PC-9 (cell line): ENCODE measurements around the gene MYH15. TPM values are rescaled to one million over a fixed set of nuclear protein-coding genes. Genes with fewer than 3 reads are reported as not detected.

ENCODE experiments used
- BruUV-seq: library from RNA; stranded (reverse); fragments of 400-500 nt; replicated peaks from 2 replicates; lab custom pipeline; 2021; lab: Mats Ljungman, UMichigan
- CTCF ChIA-PET: fragments of 300-600 bp; sonication (Branson Sonifier 250); formaldehyde crosslinking; loops from one replicate; lab custom pipeline; 2022; ENCODE audit warnings: antibody characterized with exemption; lab: Charles Lee
- POLR2A ChIA-PET: fragments of 300-600 bp; sonication (Branson Sonifier 250); formaldehyde crosslinking; loops from one replicate; lab custom pipeline; 2022; ENCODE audit warnings: antibody characterized with exemption; ENCODE audit not compliant: unreplicated experiment; lab: Charles Lee
- DNase-seq, 2 experiments: peaks; one replicate each; pipeline versions ENCODE4 v3.0.0 to v3.0.0-alpha.2; 2015 to 2022; ENCODE audit warnings: mixed read lengths in 1 of 2
- H2AFZ ChIP-seq: fragments of 200-600 bp; sonication (generic); 2 replicates; pipeline ENCODE4 v1.8.1; 2017; ENCODE audit warnings: antibody characterized with exemption
- H3F3A ChIP-seq: fragments of 200-600 bp; sonication (generic); 2 replicates; pipeline ENCODE4 v1.8.1; 2017; ENCODE audit warnings: antibody characterized with exemption, mild to moderate bottlenecking, low read depth; ENCODE audit not compliant: insufficient read depth
- H3K27ac ChIP-seq: fragments of 200-600 bp; sonication (generic); 2 replicates; pipeline ENCODE4 v1.6.1; 2016; ENCODE audit warnings: mixed run types
- H3K27me3 ChIP-seq: fragments of 200-600 bp; sonication (generic); 2 replicates; pipeline ENCODE4 v1.6.1; 2016; ENCODE audit warnings: low read depth, mixed run types; ENCODE audit not compliant: insufficient read depth
- H3K36me3 ChIP-seq: fragments of 200-600 bp; sonication (generic); 2 replicates; pipeline ENCODE4 v1.6.1; 2016; ENCODE audit warnings: low read depth, mixed run types
- H3K4me1 ChIP-seq: fragments of 200-600 bp; sonication (generic); replicated peaks from 2 replicates; pipeline ENCODE4 v1.6.1; 2016; ENCODE audit warnings: mixed run types; ENCODE audit not compliant: insufficient read depth
- H3K4me2 ChIP-seq: fragments of 200-600 bp; sonication (generic); 2 replicates; pipeline ENCODE4 v1.6.1; 2017; ENCODE audit warnings: mixed run types
- H3K4me3 ChIP-seq: fragments of 200-600 bp; sonication (generic); 2 replicates; pipeline ENCODE4 v1.6.1; 2016; ENCODE audit warnings: mixed run types
- H3K79me2 ChIP-seq: fragments of 200-600 bp; sonication (generic); 2 replicates; pipeline ENCODE4 v1.6.1; 2017; ENCODE audit warnings: low read depth, mixed run types
- H3K9me2 ChIP-seq: fragments of 200-600 bp; sonication (generic); 2 replicates; pipeline ENCODE4 v1.8.1; 2017; ENCODE audit warnings: mild to moderate bottlenecking; ENCODE audit not compliant: insufficient read depth
- H3K9me3 ChIP-seq: fragments of 200-600 bp; sonication (generic); 2 replicates; pipeline ENCODE4 v1.8.1; 2016; ENCODE audit warnings: low read depth; ENCODE audit not compliant: insufficient read depth
- H4K20me1 ChIP-seq: fragments of 200-600 bp; sonication (generic); 2 replicates; pipeline ENCODE4 v1.8.1; 2017; ENCODE audit not compliant: insufficient read depth
- CTCF ChIP-seq: fragments of 200-600 bp; sonication (generic); conservative IDR thresholded peaks from 2 replicates; pipeline ENCODE4 v1.6.1; 2017; ENCODE audit warnings: mixed run types, antibody characterized with exemption, mild to moderate bottlenecking, moderate library complexity
- EZH2 ChIP-seq: fragments of 200-600 bp; sonication (generic); IDR thresholded peaks from 2 replicates; pipeline ENCODE4 v1.8.0; 2017; ENCODE audit warnings: antibody characterized with exemption, low read depth
- intact Hi-C: fragments of 100-400 bp; cut with micrococcal nuclease; formaldehyde crosslinking; loops from one replicate; pipeline ENCODE4 v1.10.0; 2022; ENCODE audit not compliant: unreplicated experiment
- total RNA-seq: library from RNA; stranded (reverse); gene quantifications from 2 replicates; pipeline ENCODE4 v1.2.3, GENCODE V29; 2021

Gene MYH15
- total RNA-seq, 1 experiment from 2014 or later: 2.3 TPM

DNA sequence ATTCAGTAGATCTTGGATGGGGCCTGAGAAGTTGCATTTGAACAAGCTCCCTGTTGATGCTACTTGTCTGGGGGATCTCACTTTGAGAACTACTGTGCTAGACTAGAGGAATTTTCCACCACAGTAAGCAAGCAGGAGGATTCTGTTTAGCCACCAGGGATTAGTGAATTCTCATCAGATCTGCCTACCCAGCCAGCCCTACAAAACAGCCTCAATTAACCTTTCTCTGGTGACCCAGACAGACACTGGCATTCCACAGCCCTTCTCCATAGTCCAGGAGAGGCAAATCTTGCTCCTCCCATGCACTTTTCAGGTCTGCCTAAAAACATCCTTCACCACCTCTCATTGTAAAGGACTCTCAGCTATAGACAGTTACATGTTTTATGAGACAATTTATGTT is 16.7 kb upstream of the MYH15 start:
- H3K4me1 ChIP-seq: no peaks in the 10 kb centered on the region
- ChIA-PET POLR2A (no interaction called here), CTCF (no interaction called here)
- no peaks in the 10 kb centered on the region for H3K9me3 ChIP-seq
- no peak overlapping the region for H3K4me2 ChIP-seq
- no peak overlapping the region for H3K27ac ChIP-seq
- no TSS peak for BruUV-seq
- H2AFZ ChIP-seq: no peak overlapping the region
- no peak for TF ChIP-seq CTCF
- H3K9me2 ChIP-seq: no peaks in the 10 kb centered on the region
- intact Hi-C loops: no loop called here
- H3K79me2 ChIP-seq: no peaks in the 10 kb centered on the region
- no peaks in the 10 kb centered on the region for H3K27me3 ChIP-seq
- no peaks in the 10 kb centered on the region for H3F3A ChIP-seq
- DNase-seq: no peak
- no peak overlapping the region for H3K4me3 ChIP-seq
- H4K20me1 ChIP-seq: no peaks in the 10 kb centered on the region
- no peaks in the 10 kb centered on the region for H3K36me3 ChIP-seq

DNA sequence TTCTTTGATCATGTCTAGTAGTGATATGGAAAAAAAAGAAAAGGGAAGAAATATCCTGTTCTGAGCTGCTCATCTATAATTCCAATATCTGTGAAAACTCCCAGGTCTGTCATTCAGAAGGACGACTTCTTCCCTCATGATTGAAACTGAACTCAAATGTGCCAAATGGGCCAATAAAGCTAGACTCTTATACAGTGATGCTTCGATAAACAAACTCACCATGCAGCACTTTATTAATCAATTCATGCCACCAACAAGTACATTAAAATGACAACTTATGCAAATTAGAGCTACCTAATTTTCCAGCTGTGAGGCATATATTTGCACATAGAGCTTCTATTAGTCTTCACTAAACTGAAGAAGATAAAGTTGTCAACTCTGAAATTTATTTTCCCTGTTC is 15.6 kb upstream of the MYH15 start:
- no peaks in the 10 kb centered on the region for H4K20me1 ChIP-seq
- H3K27ac ChIP-seq: no peak overlapping the region
- no peaks in the 10 kb centered on the region for H3F3A ChIP-seq
- ChIA-PET POLR2A (no interaction called here), CTCF (no interaction called here)
- no peak overlapping the region for H2AFZ ChIP-seq
- H3K9me2 ChIP-seq: no peaks in the 10 kb centered on the region
- no peaks in the 10 kb centered on the region for H3K36me3 ChIP-seq
- TF ChIP-seq CTCF: no peak
- intact Hi-C loops: no loop called here
- no peaks in the 10 kb centered on the region for H3K4me1 ChIP-seq
- no peak overlapping the region for H3K4me2 ChIP-seq
- no peaks in the 10 kb centered on the region for H3K27me3 ChIP-seq
- H3K9me3 ChIP-seq: no peaks in the 10 kb centered on the region
- no peak overlapping the region for H3K4me3 ChIP-seq
- BruUV-seq: no TSS peak
- no peak for DNase-seq
- H3K79me2 ChIP-seq: no peaks in the 10 kb centered on the region

DNA sequence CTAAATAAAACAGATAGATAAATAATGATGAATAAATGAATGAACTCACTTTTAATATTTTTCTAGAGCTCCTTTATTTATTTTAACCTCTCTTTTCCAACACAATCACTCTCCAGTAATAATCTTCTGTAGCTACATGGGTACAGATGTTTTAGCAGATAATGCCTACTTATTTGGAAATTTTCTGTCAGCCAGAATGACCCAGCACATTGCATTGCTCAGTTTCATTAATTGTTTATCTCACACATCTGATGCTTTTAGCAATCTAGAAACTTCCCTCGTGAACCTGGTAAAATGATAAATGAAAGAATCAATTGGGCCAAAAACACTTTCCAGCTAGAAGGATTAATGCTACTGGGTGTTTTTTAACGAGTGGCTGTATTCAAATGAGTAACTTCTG is 14.9 kb upstream of the MYH15 start:
- Histone ChIP-seq H3K27ac (no peak overlapping the region), H3K36me3 (no peaks in the 10 kb centered on the region), H3F3A (no peaks in the 10 kb centered on the region), H3K27me3 (no peaks in the 10 kb centered on the region), H3K9me3 (no peaks in the 10 kb centered on the region), H3K4me3 (no peak overlapping the region), H3K4me1 (no peaks in the 10 kb centered on the region), H3K4me2 (no peak overlapping the region), H3K9me2 (no peaks in the 10 kb centered on the region), H4K20me1 (no peaks in the 10 kb centered on the region), H3K79me2 (no peaks in the 10 kb centered on the region), H2AFZ (no peak overlapping the region)
- CTCF ChIA-PET: no interaction called here
- TF ChIP-seq EZH2 (no peak), CTCF (no peak)
- BruUV-seq: no TSS peak
- POLR2A ChIA-PET: no interaction called here
- intact Hi-C loops: no loop called here
- DNase-seq: no peak
